SK-N-SH (cell line): ENCODE measurements around the gene CFAP20. TPM values are rescaled to one million over a fixed set of nuclear protein-coding genes. Genes with fewer than 3 reads are reported as not detected.

Source experiments
- CTCF ChIA-PET: fragments of 300-600, 350-600 bp; formaldehyde crosslinking; extraction: SDS; loops from one replicate; lab custom pipeline; 2021; lab: Yijun Ruan, JAX
- POLR2A ChIA-PET: fragments of 350-600 bp; sonication (Branson Sonifier 250); formaldehyde crosslinking; extraction: SDS; loops from one replicate; lab custom pipeline; 2020; ENCODE audit warnings: antibody characterized with exemption, inconsistent platforms; lab: Yijun Ruan, JAX
- DNase-seq: peaks from one replicate; pipeline ENCODE4 v3.0.0; 2012
- H2AFZ ChIP-seq: fragments of 200-600 bp; sonication (generic); 2 replicates; pipeline ENCODE4 v1.8.1; 2016; ENCODE audit warnings: antibody characterized with exemption, mild to moderate bottlenecking, low read depth
- H3F3A ChIP-seq: fragments of 200-600 bp; sonication (generic); replicated peaks from 2 replicates; pipeline ENCODE3; 2016; ENCODE audit warnings: antibody characterized with exemption, mild to moderate bottlenecking; ENCODE audit not compliant: insufficient read depth
- H3K27ac ChIP-seq, 2 experiments: fragments of 200-500 bp in 1 of 2; fragments of 200-600 bp in 1 of 2; sonication (Bioruptor generic) in 1 of 2; sonication (generic), shearing (Covaris generic) in 1 of 2; 2 replicates each; pipeline versions ENCODE4 v1.5.1 to v1.6.1; 2014 to 2016; ENCODE audit warnings: low read depth in 2 of 2, inconsistent platforms in 1 of 2, low read length in 1 of 2, mild to moderate bottlenecking in 1 of 2, mixed read lengths in 1 of 2
- H3K27me3 ChIP-seq: fragments of 200-600 bp; sonication (generic), shearing (Covaris generic); 2 replicates; pipeline ENCODE4 v1.6.1; 2016; ENCODE audit warnings: mixed run types; ENCODE audit not compliant: insufficient read depth
- H3K36me3 ChIP-seq, 2 experiments: fragments of 200-500 bp in 1 of 2; fragments of 200-600 bp in 1 of 2; sonication (Bioruptor generic) in 1 of 2; sonication (generic) in 1 of 2; replicated peaks in 1 of 2; 2 replicates each; pipeline versions ENCODE3 to v1.5.1; 2014 to 2016; ENCODE audit warnings: low read length in 1 of 2, mild to moderate bottlenecking in 1 of 2; ENCODE audit not compliant: insufficient read depth in 2 of 2, control insufficient read depth in 1 of 2
- H3K4me1 ChIP-seq, 2 experiments: fragments of 200-500 bp in 1 of 2; fragments of 200-600 bp in 1 of 2; sonication (Bioruptor generic) in 1 of 2; sonication (generic), shearing (Covaris generic) in 1 of 2; 2 replicates each; pipeline versions ENCODE4 v1.5.1 to v1.6.1; 2014 to 2016; ENCODE audit warnings: low read depth in 1 of 2, low read length in 1 of 2, mixed run types in 1 of 2; ENCODE audit not compliant: insufficient read depth in 2 of 2, control insufficient read depth in 1 of 2
- H3K4me2 ChIP-seq: fragments of 200-600 bp; sonication (generic), shearing (Covaris generic); 2 replicates; pipeline ENCODE4 v1.6.1; 2017; ENCODE audit warnings: mixed run types
- H3K4me3 ChIP-seq, 2 experiments: fragments of 200-500 bp in 1 of 2; fragments of 200-600 bp in 1 of 2; sonication (Bioruptor generic) in 1 of 2; sonication (generic), shearing (Covaris generic) in 1 of 2; 2 replicates each; pipeline versions ENCODE4 v1.5.1 to v1.8.1; 2014 to 2016; ENCODE audit warnings: low read depth in 2 of 2, inconsistent platforms in 1 of 2, low read length in 1 of 2, mild to moderate bottlenecking in 1 of 2, mixed read lengths in 1 of 2, moderate library complexity in 1 of 2
- H3K79me2 ChIP-seq: fragments of 200-600 bp; sonication (generic); 2 replicates; pipeline ENCODE4 v1.8.1; 2017; ENCODE audit warnings: mild to moderate bottlenecking; ENCODE audit not compliant: insufficient read depth
- H3K9ac ChIP-seq: fragments of 200-600 bp; sonication (generic); 2 replicates; pipeline ENCODE4 v1.6.1; 2017; ENCODE audit warnings: mixed run types
- H3K9me2 ChIP-seq: fragments of 200-600 bp; sonication (generic); 2 replicates; pipeline ENCODE4 v1.6.1; 2017; ENCODE audit warnings: mixed run types
- H3K9me3 ChIP-seq: fragments of 200-600 bp; sonication (generic); 2 replicates; pipeline ENCODE4 v1.6.1; 2017; ENCODE audit warnings: mixed run types, mild to moderate bottlenecking, moderate library complexity
- H4K20me1 ChIP-seq: fragments of 200-600 bp; sonication (generic); 2 replicates; pipeline ENCODE4 v1.6.1; 2017; ENCODE audit warnings: mild to moderate bottlenecking, mixed run types; ENCODE audit not compliant: insufficient read depth
- FOSL2 ChIP-seq: IDR thresholded peaks from 2 replicates; pipeline ENCODE4 v1.4.0; 2012; ENCODE audit warnings: low read depth, mild to moderate bottlenecking, moderate library complexity, borderline replicate concordance
- FOXJ3 ChIP-seq: sonication (generic); formaldehyde crosslinking; IDR thresholded peaks from 2 replicates; pipeline ENCODE4 v1.5.1; 2020; ENCODE audit warnings: mild to moderate bottlenecking, missing genetic modification reagents
- GABPA ChIP-seq: IDR thresholded peaks from 2 replicates; pipeline ENCODE4 v1.4.0; 2012; ENCODE audit warnings: low read depth, mild to moderate bottlenecking
- NRF1 ChIP-seq: IDR thresholded peaks from 2 replicates; pipeline ENCODE4 v1.6.1; 2012; ENCODE audit warnings: low read depth, mild to moderate bottlenecking, low read length
- POLR2AphosphoS5 ChIP-seq: IDR thresholded peaks from 2 replicates; pipeline ENCODE4 v1.6.1; 2012; ENCODE audit warnings: low read depth, low read length
- RAD21 ChIP-seq: IDR thresholded peaks from 2 replicates; pipeline ENCODE4 v1.6.1; 2012; ENCODE audit warnings: mild to moderate bottlenecking, low read length
- RFX5 ChIP-seq: IDR thresholded peaks from 2 replicates; pipeline ENCODE4 v1.6.1; 2012; ENCODE audit warnings: mild to moderate bottlenecking, improper control_type of control experiment, low read length
- SIN3A ChIP-seq: IDR thresholded peaks from 2 replicates; pipeline ENCODE4 v1.6.1; 2012; ENCODE audit warnings: low read depth, mild to moderate bottlenecking, low read length, moderate library complexity, borderline replicate concordance
- YY1 ChIP-seq: IDR thresholded peaks from 2 replicates; pipeline ENCODE4 v1.4.0; 2012; ENCODE audit warnings: low read depth, mild to moderate bottlenecking
- WGBS: methylation state at CpG from one replicate; pipeline ENCODE4 v1.1.6; 2017; ENCODE audit warnings: low lambda C conversion rate; 5-methylcytosine and 5-hydroxymethylcytosine counted together
- polyA plus RNA-seq, 3 experiments: library from polyadenylated mRNA; depleted of rRNA; stranded (reverse); fragments of >200 nt; gene quantifications; 2 replicates each; pipeline ENCODE4 v1.2.3, GENCODE V29; 2012
- TF ChIP-seq, protein P1 (sequence below): IDR thresholded peaks from 2 replicates; pipeline ENCODE4 v1.6.1; 2012; ENCODE audit warnings: mild to moderate bottlenecking, low read depth, low read length, moderate library complexity
- TF ChIP-seq, protein P2 (sequence below): IDR thresholded peaks from 2 replicates; pipeline ENCODE4 v1.4.0; 2012; ENCODE audit warnings: low read depth

CFAP20 gene
- polyA plus RNA-seq, 1 of the 3 experiments (the other 2 are of a cell fraction): 61.6 TPM

DNA sequence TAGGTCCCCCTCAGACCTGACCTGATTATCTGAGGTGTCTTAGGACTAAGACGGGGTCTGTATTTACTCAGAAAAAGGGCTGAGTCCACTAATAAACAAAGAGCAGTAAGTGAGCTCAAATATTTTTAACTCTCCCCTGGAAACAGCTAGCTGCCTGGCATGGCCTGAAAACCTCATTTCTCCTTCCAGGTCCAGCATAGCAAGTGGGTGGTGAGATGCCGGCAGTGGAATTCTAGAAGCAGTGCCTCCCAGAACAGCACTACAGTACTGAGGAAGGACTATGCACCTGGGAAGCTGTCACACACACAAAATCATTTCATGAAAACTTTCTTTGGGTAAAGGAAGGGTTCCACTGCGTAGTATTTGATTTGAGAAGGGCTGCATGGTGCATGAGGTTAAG lies 29.5 kb upstream of the CFAP20 start:
- 97% methylated on average over 3 of the region's 3 CpGs for WGBS
- Histone ChIP-seq H4K20me1 (no peaks in the 10 kb centered on the region), H3K4me2 (no peak overlapping the region), H3K4me1 (no peaks in the 10 kb centered on the region), H3K9me2 (no peaks in the 10 kb centered on the region), H3K9me3 (no peaks in the 10 kb centered on the region), H3K9ac (no peak overlapping the region), H3K36me3 (peaks cover 35 to 51% of the 10 kb centered on the region in 2 experiments), H2AFZ (no peak overlapping the region), H3F3A (peaks cover 4% of the 10 kb centered on the region), H3K79me2 (no peaks in the 10 kb centered on the region), H3K4me3 (no peak overlapping the region), H3K27me3 (no peaks in the 10 kb centered on the region), H3K27ac (no peak overlapping the region)
- POLR2A ChIA-PET: no interaction called here
- no peak for DNase-seq
- TF ChIP-seq, protein P1, sequence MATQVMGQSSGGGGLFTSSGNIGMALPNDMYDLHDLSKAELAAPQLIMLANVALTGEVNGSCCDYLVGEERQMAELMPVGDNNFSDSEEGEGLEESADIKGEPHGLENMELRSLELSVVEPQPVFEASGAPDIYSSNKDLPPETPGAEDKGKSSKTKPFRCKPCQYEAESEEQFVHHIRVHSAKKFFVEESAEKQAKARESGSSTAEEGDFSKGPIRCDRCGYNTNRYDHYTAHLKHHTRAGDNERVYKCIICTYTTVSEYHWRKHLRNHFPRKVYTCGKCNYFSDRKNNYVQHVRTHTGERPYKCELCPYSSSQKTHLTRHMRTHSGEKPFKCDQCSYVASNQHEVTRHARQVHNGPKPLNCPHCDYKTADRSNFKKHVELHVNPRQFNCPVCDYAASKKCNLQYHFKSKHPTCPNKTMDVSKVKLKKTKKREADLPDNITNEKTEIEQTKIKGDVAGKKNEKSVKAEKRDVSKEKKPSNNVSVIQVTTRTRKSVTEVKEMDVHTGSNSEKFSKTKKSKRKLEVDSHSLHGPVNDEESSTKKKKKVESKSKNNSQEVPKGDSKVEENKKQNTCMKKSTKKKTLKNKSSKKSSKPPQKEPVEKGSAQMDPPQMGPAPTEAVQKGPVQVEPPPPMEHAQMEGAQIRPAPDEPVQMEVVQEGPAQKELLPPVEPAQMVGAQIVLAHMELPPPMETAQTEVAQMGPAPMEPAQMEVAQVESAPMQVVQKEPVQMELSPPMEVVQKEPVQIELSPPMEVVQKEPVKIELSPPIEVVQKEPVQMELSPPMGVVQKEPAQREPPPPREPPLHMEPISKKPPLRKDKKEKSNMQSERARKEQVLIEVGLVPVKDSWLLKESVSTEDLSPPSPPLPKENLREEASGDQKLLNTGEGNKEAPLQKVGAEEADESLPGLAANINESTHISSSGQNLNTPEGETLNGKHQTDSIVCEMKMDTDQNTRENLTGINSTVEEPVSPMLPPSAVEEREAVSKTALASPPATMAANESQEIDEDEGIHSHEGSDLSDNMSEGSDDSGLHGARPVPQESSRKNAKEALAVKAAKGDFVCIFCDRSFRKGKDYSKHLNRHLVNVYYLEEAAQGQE: no peak
- TF ChIP-seq RAD21 (no peak), RFX5 (no peak), FOXJ3 (CRISPR knock-in tag) (no peak), GABPA (no peak)
- TF ChIP-seq, all 33 proteins: peak for 0
- CTCF ChIA-PET: interaction anchor here (0.7 to 1.1 kb wide), 2 partner anchors 126 to 329 kb away, joined by 3 read pairs; no protein-coding TSS in a partner anchor

- Histone ChIP-seq H3K27me3 (no peaks in the 10 kb centered on the region), H2AFZ (no peak overlapping the region), H3K9me2 (no peaks in the 10 kb centered on the region), H3K79me2 (no peaks in the 10 kb centered on the region), H3K4me3 (no peak overlapping the region), H4K20me1 (no peaks in the 10 kb centered on the region), H3K4me1 (no peaks in the 10 kb centered on the region), H3K9ac (no peak overlapping the region), H3F3A (peaks cover 4% of the 10 kb centered on the region), H3K27ac (no peak overlapping the region), H3K4me2 (no peak overlapping the region), H3K36me3 (peaks cover 28 to 44% of the 10 kb centered on the region in 2 experiments), H3K9me3 (no peaks in the 10 kb centered on the region)
- ChIA-PET POLR2A (no interaction called here), CTCF (interaction anchor here (1.1 kb wide), 1 partner anchor 330 kb away, joined by 3 read pairs; no protein-coding TSS in a partner anchor)
- no peak for DNase-seq
- 91% methylated on average over 29 of the region's 29 CpGs for WGBS
- TF ChIP-seq YY1 (no peak), FOSL2 (no peak), GABPA (no peak), SIN3A (no peak), POLR2AphosphoS5 (no peak), NRF1 (no peak)
- TF ChIP-seq, protein P1: no peak
- TF ChIP-seq, protein P2, sequence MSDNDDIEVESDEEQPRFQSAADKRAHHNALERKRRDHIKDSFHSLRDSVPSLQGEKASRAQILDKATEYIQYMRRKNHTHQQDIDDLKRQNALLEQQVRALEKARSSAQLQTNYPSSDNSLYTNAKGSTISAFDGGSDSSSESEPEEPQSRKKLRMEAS: no peak
Measured at GRCh38 chr16:58157951-58158540, 28.9 kb upstream of the CFAP20 start.
